ENCODE data around the gene FAM169A. TPM values are rescaled to one million over a fixed set of nuclear protein-coding genes. Genes with fewer than 3 reads are reported as not detected.
A peak's percentile ranks its signal among the peaks of the same experiment; 100 is the strongest.
"Not testable (repeated sequence)": the region's sequence is repeated elsewhere in the genome, so short reads cannot be mapped to it uniquely, and the experiment has no call there.

FAM169A gene
- total RNA-seq, 1 donor from 2014 or later: 8.2 TPM

DNA sequence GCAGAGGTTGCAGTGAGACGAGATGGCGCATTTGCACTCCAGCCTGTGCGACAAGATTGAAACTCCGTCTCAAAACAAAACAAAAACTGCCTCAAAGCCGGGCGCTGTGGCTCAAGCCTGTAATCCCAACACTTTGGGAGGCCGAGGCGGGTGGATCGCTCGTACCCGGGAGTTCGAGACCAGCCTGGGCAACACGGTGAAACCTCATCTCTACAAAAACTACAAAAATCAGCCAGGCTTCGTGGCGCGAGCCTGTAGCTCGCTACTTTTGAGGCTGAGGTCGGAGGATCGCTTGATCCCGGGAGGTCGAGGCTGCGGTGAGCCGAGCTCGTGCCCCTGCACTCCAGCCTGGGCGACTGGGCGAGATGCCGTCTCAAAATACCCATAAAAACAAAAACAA is 100.3 kb downstream of the FAM169A start:
- peak overlapping the region; percentile 99 for H3K4me3 Mint-ChIP-seq
- DNase-seq (no peak), ATAC-seq (ENCODE audit: low read depth) (no peak)
- H3K36me3 Mint-ChIP-seq (ENCODE audit: low read depth): peaks cover 47% of the 10 kb centered on the region
- no peaks in the 10 kb centered on the region for H3K9me3 Mint-ChIP-seq
- no peak overlapping the region for H3K27ac Mint-ChIP-seq
- TF ChIP-seq, protein P1, sequence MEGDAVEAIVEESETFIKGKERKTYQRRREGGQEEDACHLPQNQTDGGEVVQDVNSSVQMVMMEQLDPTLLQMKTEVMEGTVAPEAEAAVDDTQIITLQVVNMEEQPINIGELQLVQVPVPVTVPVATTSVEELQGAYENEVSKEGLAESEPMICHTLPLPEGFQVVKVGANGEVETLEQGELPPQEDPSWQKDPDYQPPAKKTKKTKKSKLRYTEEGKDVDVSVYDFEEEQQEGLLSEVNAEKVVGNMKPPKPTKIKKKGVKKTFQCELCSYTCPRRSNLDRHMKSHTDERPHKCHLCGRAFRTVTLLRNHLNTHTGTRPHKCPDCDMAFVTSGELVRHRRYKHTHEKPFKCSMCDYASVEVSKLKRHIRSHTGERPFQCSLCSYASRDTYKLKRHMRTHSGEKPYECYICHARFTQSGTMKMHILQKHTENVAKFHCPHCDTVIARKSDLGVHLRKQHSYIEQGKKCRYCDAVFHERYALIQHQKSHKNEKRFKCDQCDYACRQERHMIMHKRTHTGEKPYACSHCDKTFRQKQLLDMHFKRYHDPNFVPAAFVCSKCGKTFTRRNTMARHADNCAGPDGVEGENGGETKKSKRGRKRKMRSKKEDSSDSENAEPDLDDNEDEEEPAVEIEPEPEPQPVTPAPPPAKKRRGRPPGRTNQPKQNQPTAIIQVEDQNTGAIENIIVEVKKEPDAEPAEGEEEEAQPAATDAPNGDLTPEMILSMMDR (IDR thresholded peaks at IDR 0.05): no peak
- peaks cover 36% of the 10 kb centered on the region for H3K4me1 Mint-ChIP-seq
- H3K27me3 Mint-ChIP-seq: no peaks in the 10 kb centered on the region
- ChIA-PET CTCF (interaction anchor here (1.1 to 1.3 kb wide), 3 partner anchors 18 to 1488 kb away, joined by 3 to 4 read pairs (median 3); partner anchors contain the start of gene HMGCR), POLR2A (interaction anchor here (1.5 to 1.9 kb wide), 3 partner anchors 101 to 571 kb away, joined by 3 to 13 read pairs (median 6); partner anchors contain the start of genes ANKRD31 and HMGCR)
- intact Hi-C loops (cut with micrococcal nuclease): loop anchor here (1.0 to 10.0 kb wide), 11 partner anchors 86 to 1809 kb away; partner anchors contain the start of genes ANKRD31, BTF3, ENC1 and FAM169A

DNA sequence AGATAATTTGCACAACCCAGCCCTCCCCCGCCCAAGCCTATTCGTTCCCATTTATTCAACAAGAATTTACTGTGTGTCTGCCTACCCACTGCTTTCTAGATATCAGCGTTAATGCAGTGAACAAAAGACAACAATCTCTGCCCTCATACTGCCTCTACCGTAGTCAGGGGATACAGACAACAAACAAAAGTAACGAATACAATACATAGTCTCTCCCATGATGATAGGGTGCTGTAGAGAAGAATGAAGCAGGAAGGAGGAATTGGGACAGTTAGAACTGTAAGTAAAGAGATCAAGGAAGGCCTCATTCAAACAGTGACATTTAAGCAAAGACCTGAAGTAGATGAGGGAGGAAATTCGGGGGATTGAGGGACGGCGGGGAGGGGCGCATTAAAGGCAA is 101.0 kb downstream of the FAM169A start:
- Mint-ChIP-seq H3K4me1 (peaks cover 36% of the 10 kb centered on the region), H3K36me3 (ENCODE audit: low read depth) (peaks cover 44% of the 10 kb centered on the region), H3K27me3 (no peaks in the 10 kb centered on the region), H3K4me3 (peak overlapping the region; percentile 52), H3K27ac (no peak overlapping the region), H3K9me3 (no peaks in the 10 kb centered on the region)
- ATAC-seq (ENCODE audit: low read depth) (no peak), DNase-seq (no peak)
- TF ChIP-seq, protein P1 (IDR thresholded peaks at IDR 0.05): no peak
- intact Hi-C loops (cut with micrococcal nuclease): loop anchor here (5.0 to 10.0 kb wide), 5 partner anchors 87 to 1268 kb away; partner anchors contain the start of genes ANKRD31, BTF3 and POC5
- CTCF ChIA-PET: no interaction called here
- POLR2A ChIA-PET: no interaction called here

DNA sequence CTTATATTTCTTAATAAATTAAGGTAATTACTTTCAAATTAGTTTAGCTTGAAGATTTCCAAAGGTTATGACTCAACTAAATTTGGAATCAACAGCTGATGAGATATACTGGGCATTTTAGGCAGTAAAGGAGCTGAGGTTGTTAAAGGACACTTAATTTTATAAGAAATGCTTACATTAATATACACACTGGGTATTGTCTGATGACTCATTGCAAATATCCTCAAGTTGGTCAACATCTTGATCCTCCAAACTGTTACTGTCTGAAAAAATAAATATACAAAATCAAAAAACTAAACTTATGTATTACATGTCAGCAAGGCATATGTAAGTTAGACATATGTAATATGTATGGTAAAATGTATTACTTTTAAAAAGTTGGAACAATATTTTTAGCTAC is 102.7 kb downstream of the FAM169A start:
- ChIA-PET POLR2A (no interaction called here), CTCF (interaction anchor here (0.8 to 1.2 kb wide), 3 partner anchors 38 to 1493 kb away, joined by 3 read pairs; no protein-coding TSS in a partner anchor)
- Mint-ChIP-seq H3K27ac (no peak overlapping the region), H3K4me1 (peaks cover 36% of the 10 kb centered on the region), H3K9me3 (no peaks in the 10 kb centered on the region), H3K27me3 (no peaks in the 10 kb centered on the region), H3K4me3 (no peak overlapping the region), H3K36me3 (ENCODE audit: low read depth) (peaks cover 46% of the 10 kb centered on the region)
- DNase-seq (no peak), ATAC-seq (ENCODE audit: low read depth) (no peak)
- intact Hi-C loops (cut with micrococcal nuclease): loop anchor here (10.0 kb wide), 3 partner anchors 471 to 951 kb away; partner anchors contain the start of genes ANKRD31 and POC5
- TF ChIP-seq, protein P1 (IDR thresholded peaks at IDR 0.05): no peak

DNA sequence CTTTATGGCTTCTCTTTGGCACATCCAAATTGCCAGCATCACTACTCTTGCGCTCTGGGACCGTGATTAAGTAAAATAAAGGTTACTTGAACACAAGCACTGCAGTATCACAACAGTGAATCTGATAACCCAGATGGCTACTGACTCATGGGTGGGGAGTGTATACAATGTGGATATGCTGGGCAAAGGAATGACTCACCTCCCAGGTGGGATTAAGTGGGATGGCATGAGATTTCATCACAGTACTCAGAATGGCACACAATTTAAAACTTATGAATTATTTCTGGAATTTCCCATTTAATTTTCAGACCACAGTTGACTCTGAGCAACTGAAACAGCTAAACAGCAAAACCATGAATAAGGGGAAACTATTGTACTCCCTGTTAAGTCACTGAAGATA is 103.6 kb downstream of the FAM169A start:
- H3K36me3 Mint-ChIP-seq (ENCODE audit: low read depth): peaks cover 53% of the 10 kb centered on the region
- no peaks in the 10 kb centered on the region for H3K9me3 Mint-ChIP-seq
- CTCF ChIA-PET: interaction anchor here (1.1 kb wide), 1 partner anchor 1494 kb away, joined by 3 read pairs; no protein-coding TSS in a partner anchor
- no peak for ATAC-seq (ENCODE audit: low read depth)
- peaks cover 28% of the 10 kb centered on the region for H3K4me1 Mint-ChIP-seq
- no peak overlapping the region for H3K27ac Mint-ChIP-seq
- no peaks in the 10 kb centered on the region for H3K27me3 Mint-ChIP-seq
- TF ChIP-seq, protein P1 (IDR thresholded peaks at IDR 0.05): no peak
- POLR2A ChIA-PET: no interaction called here
- H3K4me3 Mint-ChIP-seq: no peak overlapping the region
- intact Hi-C loops (cut with micrococcal nuclease): loop anchor here (10.0 kb wide), 3 partner anchors 472 to 952 kb away; partner anchors contain the start of genes ANKRD31 and POC5
- no peak for DNase-seq

DNA sequence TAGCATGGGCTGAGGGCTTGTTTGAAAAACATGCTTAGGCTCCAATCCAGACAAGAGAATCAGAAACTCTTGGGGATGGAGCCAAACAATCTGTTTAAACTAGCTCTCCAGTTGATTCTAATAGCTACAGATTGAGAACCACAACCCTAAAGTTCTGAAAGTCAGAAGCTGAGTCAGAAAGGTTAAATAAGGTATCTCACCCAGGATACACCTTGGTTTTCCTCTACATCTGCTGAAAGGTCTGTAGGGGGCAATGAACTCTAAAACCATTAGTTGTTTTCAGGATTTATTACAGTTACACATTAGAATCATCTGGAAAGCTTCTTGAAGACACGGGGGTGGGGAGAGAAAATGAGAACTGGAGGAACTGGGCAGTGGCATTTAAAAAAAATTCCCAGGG is 104.9 kb downstream of the FAM169A start:
- POLR2A ChIA-PET: no interaction called here
- ATAC-seq (ENCODE audit: low read depth) (no peak), DNase-seq (no peak)
- intact Hi-C loops (cut with micrococcal nuclease): loop anchor here (10.0 kb wide), 3 partner anchors 474 to 954 kb away; partner anchors contain the start of genes ANKRD31 and POC5
- TF ChIP-seq, protein P1 (IDR thresholded peaks at IDR 0.05): no peak
- Mint-ChIP-seq H3K4me3 (no peak overlapping the region), H3K27me3 (no peaks in the 10 kb centered on the region), H3K4me1 (peaks cover 15% of the 10 kb centered on the region), H3K36me3 (ENCODE audit: low read depth) (peaks cover 51% of the 10 kb centered on the region), H3K9me3 (peaks cover 4% of the 10 kb centered on the region), H3K27ac (no peak overlapping the region)
- CTCF ChIA-PET: no interaction called here

DNA sequence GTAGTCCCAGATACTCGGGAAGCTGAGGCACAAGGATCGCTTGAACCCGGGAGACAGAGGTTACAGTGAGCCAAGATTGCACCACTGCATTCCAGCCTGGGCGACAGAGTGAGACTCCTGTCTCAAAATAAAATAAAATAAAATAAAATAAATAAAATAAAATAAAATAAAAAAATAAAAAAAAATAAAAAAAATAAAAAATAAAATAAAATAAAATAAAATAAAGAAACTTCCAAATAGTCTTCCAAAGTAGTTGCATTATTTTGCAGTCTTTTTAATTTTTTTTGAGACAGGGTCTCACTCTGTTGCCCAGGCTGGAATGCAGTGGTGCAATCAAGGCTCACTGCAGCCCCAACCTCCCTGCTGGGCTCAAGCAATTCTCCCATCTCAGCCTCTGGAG is 117.4 kb downstream of the FAM169A start:
- H3K4me3 Mint-ChIP-seq; ATAC-seq (ENCODE audit: low read depth): not testable (repeated sequence)

More for the DNA sequence above, 117.4 kb downstream of the FAM169A start:
- H3K4me1 Mint-ChIP-seq; H3K9me3 Mint-ChIP-seq; intact Hi-C loops (cut with micrococcal nuclease); H3K27me3 Mint-ChIP-seq; POLR2A ChIA-PET; DNase-seq; CTCF ChIA-PET; H3K27ac Mint-ChIP-seq: not testable (repeated sequence)
- peaks cover 73% of the 10 kb centered on the region for H3K36me3 Mint-ChIP-seq (ENCODE audit: low read depth)

Measured in activated B cell treated with CpG ODN at 0.5 μM for 24 hours (primary cell).